ENCODE results near the gene YOD1. TPM values are rescaled to one million over a fixed set of nuclear protein-coding genes. Genes with fewer than 3 reads are reported as not detected.
A peak's percentile ranks its signal among the peaks of the same experiment; 100 is the strongest.

Gene YOD1
- total RNA-seq, 1 experiment from 2014 or later: 19.2 TPM

- no peaks in the 10 kb centered on the region for H3K9me3 Mint-ChIP-seq (ENCODE audit: unreplicated experiment)
These were observed 40.3 kb upstream of the YOD1 start for GRCh38 chr1:207091200-207091908.

GRCh38 chr1:207089627-207090355 is 38.8 kb upstream of the YOD1 start:
- ChIA-PET CTCF (interaction anchor here (0.7 to 12.6 kb wide), 8 partner anchors 23 to 475 kb away, joined by 3 to 221 read pairs (median 4); partner anchors contain the start of gene DYRK3), POLR2A (interaction anchor here (1.5 kb wide), 1 partner anchor 232 kb away, joined by 7 read pairs; the partner anchor contains the start of gene CD55)
- H3K27ac Mint-ChIP-seq (ENCODE audit: low read depth, unreplicated experiment): no peak overlapping the region
- H3K4me1 Mint-ChIP-seq (ENCODE audit: insufficient read depth, unreplicated experiment): peaks cover 6% of the 10 kb centered on the region
- BruUV-seq (replicated peaks): no TSS peak
- no peak overlapping the region for H3K4me3 Mint-ChIP-seq (ENCODE audit: unreplicated experiment)
- no peak for TF ChIP-seq CTCF (IDR thresholded peaks at IDR 0.05; ENCODE audit: unreplicated experiment)
- intact Hi-C loops (cut with micrococcal nuclease): loop anchor here (10.0 kb wide), 2 partner anchors 175 to 585 kb away; no protein-coding TSS in a partner anchor
- H3K27me3 Mint-ChIP-seq (ENCODE audit: insufficient read depth, unreplicated experiment): no peaks in the 10 kb centered on the region
- no peaks in the 10 kb centered on the region for H3K9me3 Mint-ChIP-seq (ENCODE audit: unreplicated experiment)
- no peaks in the 10 kb centered on the region for H3K36me3 Mint-ChIP-seq (ENCODE audit: insufficient read depth, unreplicated experiment)
- DNase-seq (ENCODE audit: unreplicated experiment): no peak

More at GRCh38 chr1:207091200-207091908, 40.3 kb upstream of the YOD1 start:
- no peak for TF ChIP-seq CTCF (IDR thresholded peaks at IDR 0.05; ENCODE audit: unreplicated experiment)
- CTCF ChIA-PET: interaction anchor here (0.6 to 1.8 kb wide), 7 partner anchors 8 to 1719 kb away, joined by 3 to 8 read pairs (median 4); no protein-coding TSS in a partner anchor
- Mint-ChIP-seq H3K4me3 (ENCODE audit: unreplicated experiment) (no peak overlapping the region), H3K27ac (ENCODE audit: low read depth, unreplicated experiment) (no peak overlapping the region), H3K4me1 (ENCODE audit: insufficient read depth, unreplicated experiment) (peaks cover 6% of the 10 kb centered on the region), H3K27me3 (ENCODE audit: insufficient read depth, unreplicated experiment) (no peaks in the 10 kb centered on the region), H3K36me3 (ENCODE audit: insufficient read depth, unreplicated experiment) (peaks cover 5% of the 10 kb centered on the region)
- DNase-seq (ENCODE audit: unreplicated experiment): no peak
- no TSS peak for BruUV-seq (replicated peaks)
- intact Hi-C loops (cut with micrococcal nuclease): no loop called here
- POLR2A ChIA-PET: interaction anchor here (0.6 to 1.1 kb wide), 5 partner anchors 11 to 393 kb away, joined by 3 to 5 read pairs (median 3); no protein-coding TSS in a partner anchor

GRCh38 chr1:207088701-207089626 is 38.0 kb upstream of the YOD1 start, which contains the start of gene C4BPB:
Gene C4BPB (plus strand): TSS chr1:207088860. CDS start chr1:207089532, 672 bp downstream.
- Mint-ChIP-seq H3K27ac (ENCODE audit: low read depth, unreplicated experiment) (no peak within 1 kb of the TSS), H3K9me3 (ENCODE audit: unreplicated experiment) (no peaks in the 10 kb centered on the region), H3K36me3 (ENCODE audit: insufficient read depth, unreplicated experiment) (no peaks in the 10 kb centered on the region), H3K4me1 (ENCODE audit: insufficient read depth, unreplicated experiment) (peaks cover 6% of the 10 kb centered on the region), H3K27me3 (ENCODE audit: insufficient read depth, unreplicated experiment) (peaks cover 1% of the 10 kb centered on the region), H3K4me3 (ENCODE audit: unreplicated experiment) (no peak within 1 kb of the TSS)
- POLR2A ChIA-PET: interaction anchor here (1.0 to 1.5 kb wide), 3 partner anchors 36 to 233 kb away, joined by 3 to 7 read pairs (median 5); partner anchors contain the start of genes CD55 and PFKFB2
- no TSS peak for BruUV-seq (replicated peaks)
- intact Hi-C loops (cut with micrococcal nuclease): loop anchor here (10.0 kb wide), 2 partner anchors 176 to 586 kb away; no protein-coding TSS in a partner anchor
- CTCF ChIA-PET: interaction anchor here (0.6 to 12.6 kb wide), 13 partner anchors 13 to 797 kb away, joined by 3 to 221 read pairs (median 3); partner anchors contain the start of gene DYRK3
- no peak for TF ChIP-seq CTCF (IDR thresholded peaks at IDR 0.05; ENCODE audit: unreplicated experiment)
- peak; percentile 75 for DNase-seq (ENCODE audit: unreplicated experiment)

All from MCF 10A (cell line).